GM12878 (cell line): ENCODE results near the gene DCST1. TPM values are rescaled to one million over a fixed set of nuclear protein-coding genes. Genes with fewer than 3 reads are reported as not detected.
A peak's percentile ranks its signal among the peaks of the same experiment; 100 is the strongest.

Experiments used
- CEBPB ChIP-seq, 2 experiments: fragments of 150-350 bp in 1 of 2; IDR thresholded peaks; 2 replicates each; pipeline ENCODE4 v1.6.1; 2012 to 2014; ENCODE audit warnings: low read depth in 2 of 2, low read length in 2 of 2, borderline replicate concordance in 1 of 2, inconsistent platforms in 1 of 2
- IKZF2 ChIP-seq, 2 experiments: fragments of 450-650 bp; IDR thresholded peaks; 2 replicates each; pipeline ENCODE4 v1.6.1; 2017; ENCODE audit warnings: mild to moderate bottlenecking in 2 of 2, moderate library complexity in 2 of 2
- KLF5 ChIP-seq: fragments of 450-650 bp; IDR thresholded peaks from 2 replicates; pipeline ENCODE4 v1.6.1; 2014; ENCODE audit warnings: mild to moderate bottlenecking; ENCODE audit not compliant: partially characterized antibody
- MTA2 ChIP-seq: fragments of 450-650 bp; IDR thresholded peaks from 2 replicates; pipeline ENCODE4 v1.6.1; 2016; ENCODE audit warnings: low read depth, mild to moderate bottlenecking, moderate library complexity
- MXI1 ChIP-seq: fragments of 150-350 bp; IDR thresholded peaks from 2 replicates; pipeline ENCODE4 v1.6.1; 2011; ENCODE audit warnings: low read depth, mild to moderate bottlenecking, inconsistent platforms, low read length, improper control_type of control experiment
- NFYB ChIP-seq: IDR thresholded peaks from 2 replicates; pipeline ENCODE4 v1.6.1; 2011; ENCODE audit warnings: low read depth, mild to moderate bottlenecking, low read length, improper control_type of control experiment, moderate library complexity; ENCODE audit not compliant: insufficient read depth
- NR2C1 ChIP-seq: fragments of 450-650 bp; IDR thresholded peaks from 2 replicates; pipeline ENCODE4 v1.6.1; 2017; ENCODE audit warnings: antibody characterized with exemption, mild to moderate bottlenecking, moderate library complexity
- RFX5 ChIP-seq: IDR thresholded peaks from 2 replicates; pipeline ENCODE4 v1.6.1; 2011; ENCODE audit warnings: low read depth, low read length, improper control_type of control experiment
- SMAD1 ChIP-seq: fragments of 450-650 bp; IDR thresholded peaks from 2 replicates; pipeline ENCODE4 v1.6.1; 2018; ENCODE audit warnings: mild to moderate bottlenecking, low read depth; ENCODE audit not compliant: partially characterized antibody
- SMARCA5 ChIP-seq: fragments of 450-650 bp; IDR thresholded peaks from 2 replicates; pipeline ENCODE4 v1.6.1; 2017; ENCODE audit warnings: mild to moderate bottlenecking
- ZNF622 ChIP-seq: fragments of 450-650 bp; IDR thresholded peaks from 2 replicates; pipeline ENCODE4 v1.6.1; 2017; ENCODE audit warnings: mild to moderate bottlenecking, inconsistent platforms
- polyA plus RNA-seq, 11 experiments: library from polyadenylated mRNA; depleted of rRNA in 4 of 11; unstranded in 6 of 11; stranded (reverse) in 5 of 11; fragments of >200 nt; fragmentation: Nextera tagmentation in 4 of 11; fragmentation: Illumina TruSeq in 1 of 11; extraction: Ambion mirVana in 4 of 11; extraction: Trizol in 1 of 11; gene quantifications; 1 replicate in 1 of 11; 2 replicates in 10 of 11; pipeline versions ENCODE4 v1.2.1 to v1.2.3, GENCODE V29; 2011 to 2016; ENCODE audit warnings: inconsistent platforms in 2 of 11, missing spikeins in 2 of 11, low read depth in 1 of 11
- total RNA-seq, 4 experiments: library from RNA; depleted of rRNA in 3 of 4; stranded (reverse); fragments of >200 nt in 3 of 4; fragmentation: Illumina TruSeq in 1 of 4; extraction: Trizol in 1 of 4; gene quantifications; 2 replicates each; pipeline versions ENCODE4 v1.2.1 to v1.2.3, GENCODE V29; 2013 to 2021
- TF ChIP-seq, protein P1 (sequence below): fragments of 450-650 bp; IDR thresholded peaks from 2 replicates; pipeline ENCODE4 v1.6.1; 2014; ENCODE audit warnings: mild to moderate bottlenecking
- TF ChIP-seq, protein P2 (sequence below): fragments of 450-650 bp; formaldehyde crosslinking; IDR thresholded peaks from 2 replicates; pipeline ENCODE4 v1.4.0; 2020; ENCODE audit warnings: mild to moderate bottlenecking, moderate library complexity
- TF ChIP-seq, protein P3 (sequence below): fragments of 450-650 bp; IDR thresholded peaks from 2 replicates; pipeline ENCODE4 v1.6.1; 2018; ENCODE audit warnings: borderline replicate concordance, mild to moderate bottlenecking; ENCODE audit not compliant: partially characterized antibody
- TF ChIP-seq, protein P4 (sequence below): fragments of 450-650 bp; IDR thresholded peaks from 2 replicates; pipeline ENCODE4 v1.6.1; 2017; ENCODE audit warnings: antibody characterized with exemption, mild to moderate bottlenecking, moderate library complexity
- TF ChIP-seq, protein P5 (sequence below): fragments of 450-650 bp; conservative IDR thresholded peaks from 2 replicates; pipeline ENCODE4 v1.6.1; 2017; ENCODE audit warnings: mild to moderate bottlenecking, moderate library complexity

DCST1 gene
- total and polyA plus RNA-seq, 10 of the 15 experiments (the other 5 are each of a cell fraction or from before 2014, with no cell fraction given) = not detected

DNA sequence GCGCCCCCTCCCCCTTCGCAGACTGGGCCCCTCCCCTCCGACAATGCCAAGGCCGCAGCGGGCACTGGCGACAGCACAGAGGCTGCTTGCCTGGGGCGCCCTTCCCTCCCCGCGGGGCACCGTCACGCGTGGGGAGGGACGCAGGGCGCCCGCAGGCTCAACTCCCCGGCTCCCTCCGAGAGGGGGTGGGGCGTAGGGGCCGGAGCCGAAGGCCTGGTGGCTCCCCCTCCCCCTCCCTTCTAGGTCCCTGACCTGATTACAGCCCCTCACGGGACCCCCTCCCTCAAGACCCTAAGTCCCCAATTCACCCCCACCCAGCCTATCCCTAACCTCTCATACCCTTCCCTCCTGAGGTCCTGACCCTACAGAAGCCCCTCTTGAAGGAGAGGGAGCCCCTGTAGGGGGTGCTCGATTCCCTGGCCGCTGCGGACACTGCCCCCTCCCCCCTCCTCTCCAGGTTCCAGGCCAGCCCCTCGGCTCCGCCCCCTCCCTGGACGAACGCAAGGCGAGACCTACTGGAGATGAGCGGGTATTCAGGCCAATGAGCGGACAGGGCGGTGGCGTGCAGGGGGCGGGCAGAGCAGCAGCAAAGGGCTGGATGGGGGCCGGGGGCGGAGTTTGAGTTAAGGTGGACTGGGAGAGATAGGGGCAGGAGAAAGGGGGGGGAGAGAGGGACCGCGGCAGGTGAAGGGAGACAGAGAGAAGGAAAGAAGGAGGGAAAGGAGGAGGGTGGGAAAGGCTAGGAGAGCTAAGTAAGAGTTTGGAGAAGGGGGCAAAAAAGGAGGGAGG lies 31.8 kb upstream of the DCST1 start (continued):
- TF ChIP-seq MTA2 = peak; percentile 60; the same call in 1 of the 2 replicates
- TF ChIP-seq KLF5 = no peak
- no peak; a peak in 2 of 4 replicates for TF ChIP-seq IKZF2 (IDR thresholded peaks at IDR 0.05)
- TF ChIP-seq, protein P1, sequence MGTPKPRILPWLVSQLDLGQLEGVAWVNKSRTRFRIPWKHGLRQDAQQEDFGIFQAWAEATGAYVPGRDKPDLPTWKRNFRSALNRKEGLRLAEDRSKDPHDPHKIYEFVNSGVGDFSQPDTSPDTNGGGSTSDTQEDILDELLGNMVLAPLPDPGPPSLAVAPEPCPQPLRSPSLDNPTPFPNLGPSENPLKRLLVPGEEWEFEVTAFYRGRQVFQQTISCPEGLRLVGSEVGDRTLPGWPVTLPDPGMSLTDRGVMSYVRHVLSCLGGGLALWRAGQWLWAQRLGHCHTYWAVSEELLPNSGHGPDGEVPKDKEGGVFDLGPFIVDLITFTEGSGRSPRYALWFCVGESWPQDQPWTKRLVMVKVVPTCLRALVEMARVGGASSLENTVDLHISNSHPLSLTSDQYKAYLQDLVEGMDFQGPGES = peak; percentile 64; the same call in 1 of the 2 replicates
- TF ChIP-seq MXI1 = no peak; the same call in 1 of the 2 replicates
- TF ChIP-seq SMAD1 = peak; percentile 23
- TF ChIP-seq, protein P2, sequence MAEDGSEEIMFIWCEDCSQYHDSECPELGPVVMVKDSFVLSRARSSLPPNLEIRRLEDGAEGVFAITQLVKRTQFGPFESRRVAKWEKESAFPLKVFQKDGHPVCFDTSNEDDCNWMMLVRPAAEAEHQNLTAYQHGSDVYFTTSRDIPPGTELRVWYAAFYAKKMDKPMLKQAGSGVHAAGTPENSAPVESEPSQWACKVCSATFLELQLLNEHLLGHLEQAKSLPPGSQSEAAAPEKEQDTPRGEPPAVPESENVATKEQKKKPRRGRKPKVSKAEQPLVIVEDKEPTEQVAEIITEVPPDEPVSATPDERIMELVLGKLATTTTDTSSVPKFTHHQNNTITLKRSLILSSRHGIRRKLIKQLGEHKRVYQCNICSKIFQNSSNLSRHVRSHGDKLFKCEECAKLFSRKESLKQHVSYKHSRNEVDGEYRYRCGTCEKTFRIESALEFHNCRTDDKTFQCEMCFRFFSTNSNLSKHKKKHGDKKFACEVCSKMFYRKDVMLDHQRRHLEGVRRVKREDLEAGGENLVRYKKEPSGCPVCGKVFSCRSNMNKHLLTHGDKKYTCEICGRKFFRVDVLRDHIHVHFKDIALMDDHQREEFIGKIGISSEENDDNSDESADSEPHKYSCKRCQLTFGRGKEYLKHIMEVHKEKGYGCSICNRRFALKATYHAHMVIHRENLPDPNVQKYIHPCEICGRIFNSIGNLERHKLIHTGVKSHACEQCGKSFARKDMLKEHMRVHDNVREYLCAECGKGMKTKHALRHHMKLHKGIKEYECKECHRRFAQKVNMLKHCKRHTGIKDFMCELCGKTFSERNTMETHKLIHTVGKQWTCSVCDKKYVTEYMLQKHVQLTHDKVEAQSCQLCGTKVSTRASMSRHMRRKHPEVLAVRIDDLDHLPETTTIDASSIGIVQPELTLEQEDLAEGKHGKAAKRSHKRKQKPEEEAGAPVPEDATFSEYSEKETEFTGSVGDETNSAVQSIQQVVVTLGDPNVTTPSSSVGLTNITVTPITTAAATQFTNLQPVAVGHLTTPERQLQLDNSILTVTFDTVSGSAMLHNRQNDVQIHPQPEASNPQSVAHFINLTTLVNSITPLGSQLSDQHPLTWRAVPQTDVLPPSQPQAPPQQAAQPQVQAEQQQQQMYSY = no peak
- TF ChIP-seq, protein P3, sequence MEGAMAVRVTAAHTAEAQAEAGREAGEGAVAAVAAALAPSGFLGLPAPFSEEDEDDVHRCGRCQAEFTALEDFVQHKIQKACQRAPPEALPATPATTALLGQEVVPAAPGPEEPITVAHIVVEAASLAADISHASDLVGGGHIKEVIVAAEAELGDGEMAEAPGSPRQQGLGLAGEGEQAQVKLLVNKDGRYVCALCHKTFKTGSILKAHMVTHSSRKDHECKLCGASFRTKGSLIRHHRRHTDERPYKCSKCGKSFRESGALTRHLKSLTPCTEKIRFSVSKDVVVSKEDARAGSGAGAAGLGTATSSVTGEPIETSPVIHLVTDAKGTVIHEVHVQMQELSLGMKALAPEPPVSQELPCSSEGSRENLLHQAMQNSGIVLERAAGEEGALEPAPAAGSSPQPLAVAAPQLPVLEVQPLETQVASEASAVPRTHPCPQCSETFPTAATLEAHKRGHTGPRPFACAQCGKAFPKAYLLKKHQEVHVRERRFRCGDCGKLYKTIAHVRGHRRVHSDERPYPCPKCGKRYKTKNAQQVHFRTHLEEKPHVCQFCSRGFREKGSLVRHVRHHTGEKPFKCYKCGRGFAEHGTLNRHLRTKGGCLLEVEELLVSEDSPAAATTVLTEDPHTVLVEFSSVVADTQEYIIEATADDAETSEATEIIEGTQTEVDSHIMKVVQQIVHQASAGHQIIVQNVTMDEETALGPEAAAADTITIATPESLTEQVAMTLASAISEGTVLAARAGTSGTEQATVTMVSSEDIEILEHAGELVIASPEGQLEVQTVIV = peak; percentile 89
- TF ChIP-seq, protein P4, sequence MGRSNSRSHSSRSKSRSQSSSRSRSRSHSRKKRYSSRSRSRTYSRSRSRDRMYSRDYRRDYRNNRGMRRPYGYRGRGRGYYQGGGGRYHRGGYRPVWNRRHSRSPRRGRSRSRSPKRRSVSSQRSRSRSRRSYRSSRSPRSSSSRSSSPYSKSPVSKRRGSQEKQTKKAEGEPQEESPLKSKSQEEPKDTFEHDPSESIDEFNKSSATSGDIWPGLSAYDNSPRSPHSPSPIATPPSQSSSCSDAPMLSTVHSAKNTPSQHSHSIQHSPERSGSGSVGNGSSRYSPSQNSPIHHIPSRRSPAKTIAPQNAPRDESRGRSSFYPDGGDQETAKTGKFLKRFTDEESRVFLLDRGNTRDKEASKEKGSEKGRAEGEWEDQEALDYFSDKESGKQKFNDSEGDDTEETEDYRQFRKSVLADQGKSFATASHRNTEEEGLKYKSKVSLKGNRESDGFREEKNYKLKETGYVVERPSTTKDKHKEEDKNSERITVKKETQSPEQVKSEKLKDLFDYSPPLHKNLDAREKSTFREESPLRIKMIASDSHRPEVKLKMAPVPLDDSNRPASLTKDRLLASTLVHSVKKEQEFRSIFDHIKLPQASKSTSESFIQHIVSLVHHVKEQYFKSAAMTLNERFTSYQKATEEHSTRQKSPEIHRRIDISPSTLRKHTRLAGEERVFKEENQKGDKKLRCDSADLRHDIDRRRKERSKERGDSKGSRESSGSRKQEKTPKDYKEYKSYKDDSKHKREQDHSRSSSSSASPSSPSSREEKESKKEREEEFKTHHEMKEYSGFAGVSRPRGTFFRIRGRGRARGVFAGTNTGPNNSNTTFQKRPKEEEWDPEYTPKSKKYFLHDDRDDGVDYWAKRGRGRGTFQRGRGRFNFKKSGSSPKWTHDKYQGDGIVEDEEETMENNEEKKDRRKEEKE = no peak
- peak; percentile 93 for TF ChIP-seq NFYB
- TF ChIP-seq CEBPB (IDR thresholded peaks at IDR 0.05; ENCODE audit: borderline replicate concordance in 1 of 2, low read depth in 2 of 2, low read length in 2 of 2) = 0 out of 4 replicates have a peak, but pooled peaks of 1 of the 2 experiments have one; percentile 27
- TF ChIP-seq ZNF622 = no peak
- TF ChIP-seq, protein P5, sequence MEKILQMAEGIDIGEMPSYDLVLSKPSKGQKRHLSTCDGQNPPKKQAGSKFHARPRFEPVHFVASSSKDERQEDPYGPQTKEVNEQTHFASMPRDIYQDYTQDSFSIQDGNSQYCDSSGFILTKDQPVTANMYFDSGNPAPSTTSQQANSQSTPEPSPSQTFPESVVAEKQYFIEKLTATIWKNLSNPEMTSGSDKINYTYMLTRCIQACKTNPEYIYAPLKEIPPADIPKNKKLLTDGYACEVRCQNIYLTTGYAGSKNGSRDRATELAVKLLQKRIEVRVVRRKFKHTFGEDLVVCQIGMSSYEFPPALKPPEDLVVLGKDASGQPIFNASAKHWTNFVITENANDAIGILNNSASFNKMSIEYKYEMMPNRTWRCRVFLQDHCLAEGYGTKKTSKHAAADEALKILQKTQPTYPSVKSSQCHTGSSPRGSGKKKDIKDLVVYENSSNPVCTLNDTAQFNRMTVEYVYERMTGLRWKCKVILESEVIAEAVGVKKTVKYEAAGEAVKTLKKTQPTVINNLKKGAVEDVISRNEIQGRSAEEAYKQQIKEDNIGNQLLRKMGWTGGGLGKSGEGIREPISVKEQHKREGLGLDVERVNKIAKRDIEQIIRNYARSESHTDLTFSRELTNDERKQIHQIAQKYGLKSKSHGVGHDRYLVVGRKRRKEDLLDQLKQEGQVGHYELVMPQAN = 0 out of 2 replicates have a peak, but pooled peaks have one; percentile 63
- TF ChIP-seq RFX5 = no peak
- TF ChIP-seq SMARCA5 = no peak
- TF ChIP-seq NR2C1 = peak; percentile 27; the same call in 1 of the 2 replicates
